Urinary bladder (tissue), 4 donors: Measurements from ENCODE around the gene NCR1. TPM values are rescaled to one million over a fixed set of nuclear protein-coding genes. Genes with fewer than 3 reads are reported as not detected.
"Not testable (repeated sequence)": the region's sequence is repeated elsewhere in the genome, so short reads cannot be mapped to it uniquely, and the experiment has no call there.

Experiments used
- DNase-seq: peaks from one replicate; pipeline ENCODE4 v3.0.0-alpha.2; 2015; ENCODE audit errors: extremely low spot score
- H3K27ac ChIP-seq: one replicate; pipeline ENCODE4 v1.5.1; 2013; ENCODE audit warnings: low read depth, mild to moderate bottlenecking, moderate library complexity
- H3K36me3 ChIP-seq: one replicate; pipeline ENCODE4 v1.6.1; 2013; ENCODE audit warnings: mild to moderate bottlenecking, moderate library complexity; ENCODE audit not compliant: insufficient read depth
- H3K4me1 ChIP-seq: one replicate; pipeline ENCODE4 v1.6.1; 2013; ENCODE audit warnings: mild to moderate bottlenecking, moderate library complexity; ENCODE audit not compliant: insufficient read depth
- H3K4me3 ChIP-seq: one replicate; pipeline ENCODE4 v1.5.1; 2013; ENCODE audit warnings: low read depth, low read length
- WGBS: extraction: QIAGEN DNeasy Blood & Tissue Kit; methylation state at CpG from one replicate; pipeline ENCODE4 v1.1.7; 2013; 5-methylcytosine and 5-hydroxymethylcytosine counted together
- polyA plus RNA-seq: library from polyadenylated mRNA; stranded (reverse); fragments of 200-250 nt; gene quantifications from one replicate; pipeline ENCODE4 v1.2.3, GENCODE V29; 2013
- total RNA-seq: library from RNA; depleted of rRNA; stranded (reverse); fragments of >200 nt; gene quantifications from one replicate; pipeline ENCODE4 v1.2.3, GENCODE V29; 2014
- donor health status: healthy with polysubstance abuse.
- donor health status: healthy.

The NCR1 gene
- total and polyA plus RNA-seq, 2 donors: 0.13 to 0.32 TPM

- H3K36me3 ChIP-seq: no peaks in the 10 kb centered on the region
- H3K4me3 ChIP-seq: no peak overlapping the region
- no peaks in the 10 kb centered on the region for H3K4me1 ChIP-seq
- no peak overlapping the region for H3K27ac ChIP-seq
- no peak for DNase-seq
- WGBS: 63% methylated on average over 7 of the region's 7 CpGs
These were observed 15.1 kb downstream of the NCR1 start for GRCh38 chr19:54921082-54921481.

GRCh38 chr19:54923276-54923675, 17.3 kb downstream of the NCR1 start:
- H3K4me3 ChIP-seq: no peak overlapping the region
- no peak for DNase-seq
- H3K4me1 ChIP-seq: no peaks in the 10 kb centered on the region
- H3K27ac ChIP-seq: no peak overlapping the region
- 51% methylated on average over 9 of the region's 9 CpGs for WGBS
- no peaks in the 10 kb centered on the region for H3K36me3 ChIP-seq

GRCh38 chr19:54928299-54928698, 22.4 kb downstream of the NCR1 start:
- DNase-seq: no peak
- H3K4me1 ChIP-seq: no peaks in the 10 kb centered on the region
- H3K27ac ChIP-seq: no peak overlapping the region
- H3K4me3 ChIP-seq: no peak overlapping the region
- H3K36me3 ChIP-seq: no peaks in the 10 kb centered on the region
- WGBS: 96% methylated on average over 2 of the region's 2 CpGs

GRCh38 chr19:54937926-54938325, 32.0 kb downstream of the NCR1 start:
- Histone ChIP-seq H3K27ac (no peak overlapping the region), H3K36me3 (no peaks in the 10 kb centered on the region), H3K4me1 (no peaks in the 10 kb centered on the region), H3K4me3 (no peak overlapping the region)
- WGBS: 77% methylated on average over 9 of the region's 9 CpGs
- no peak for DNase-seq

- Histone ChIP-seq H3K4me3 (no peak overlapping the region), H3K36me3 (no peaks in the 10 kb centered on the region), H3K4me1 (no peaks in the 10 kb centered on the region), H3K27ac (no peak overlapping the region)
- WGBS: 75% methylated on average over 11 of the region's 11 CpGs
- DNase-seq: no peak
These were observed 33.0 kb downstream of the NCR1 start for GRCh38 chr19:54938906-54939305.

GRCh38 chr19:54939538-54939937, 33.6 kb downstream of the NCR1 start:
- not testable (repeated sequence) for H3K27ac ChIP-seq, H3K4me3 ChIP-seq, H3K36me3 ChIP-seq, DNase-seq, H3K4me1 ChIP-seq
- 74% methylated on average over 23 of the region's 28 CpGs for WGBS

- not testable (repeated sequence) for H3K4me1 ChIP-seq, DNase-seq, H3K4me3 ChIP-seq, H3K27ac ChIP-seq, H3K36me3 ChIP-seq
- 27% methylated on average over 11 of the region's 11 CpGs for WGBS
These were observed 37.9 kb downstream of the NCR1 start for GRCh38 chr19:54943772-54944361.

GRCh38 chr19:54947381-54947780, 41.4 kb downstream of the NCR1 start, which contains the start of gene NLRP7:
Gene NLRP7, minus strand, starts transcription at chr19:54947530.
- 79% methylated on average over 8 of the region's 8 CpGs for WGBS
- no peaks in the 10 kb centered on the region for H3K36me3 ChIP-seq

GRCh38 chr19:54949412-54949811, 43.5 kb downstream of the NCR1 start:
- no peak overlapping the region for H3K4me3 ChIP-seq
- H3K36me3 ChIP-seq: no peaks in the 10 kb centered on the region
- WGBS: 69% methylated on average over 2 of the region's 2 CpGs
- H3K27ac ChIP-seq: no peak overlapping the region
- no peak for DNase-seq
- H3K4me1 ChIP-seq: no peaks in the 10 kb centered on the region

More at GRCh38 chr19:54947381-54947780, 41.4 kb downstream of the NCR1 start, which contains the start of gene NLRP7:
- no peaks in the 10 kb centered on the region for H3K4me1 ChIP-seq
- H3K27ac ChIP-seq: no peak within 1 kb of the TSS
- DNase-seq: no peak
- H3K4me3 ChIP-seq: no peak within 1 kb of the TSS

GRCh38 chr19:54950580-54950979, 44.6 kb downstream of the NCR1 start:
- WGBS: 45% methylated on average over 10 of the region's 10 CpGs
- not testable (repeated sequence) for DNase-seq, H3K4me3 ChIP-seq

GRCh38 chr19:54952591-54953344, 46.8 kb downstream of the NCR1 start:
- no peak overlapping the region for H3K27ac ChIP-seq
- 83% methylated on average over 23 of the region's 23 CpGs for WGBS
- no peak overlapping the region for H3K4me3 ChIP-seq
- H3K4me1 ChIP-seq: no peaks in the 10 kb centered on the region
- no peak for DNase-seq
- H3K36me3 ChIP-seq: no peaks in the 10 kb centered on the region

More at GRCh38 chr19:54950580-54950979, 44.6 kb downstream of the NCR1 start:
- H3K27ac ChIP-seq, H3K4me1 ChIP-seq, H3K36me3 ChIP-seq: not testable (repeated sequence)

GRCh38 chr19:54953345-54953713, 47.4 kb downstream of the NCR1 start:
- H3K4me3 ChIP-seq, DNase-seq, H3K4me1 ChIP-seq, H3K36me3 ChIP-seq, H3K27ac ChIP-seq: not testable (repeated sequence)
- 69% methylated on average over 10 of the region's 10 CpGs for WGBS

GRCh38 chr19:54955376-54955775, 49.4 kb downstream of the NCR1 start:
- no peak for DNase-seq
- Histone ChIP-seq H3K4me1 (no peaks in the 10 kb centered on the region), H3K27ac (no peak overlapping the region), H3K36me3 (no peaks in the 10 kb centered on the region), H3K4me3 (no peak overlapping the region)
- 89% methylated on average over 11 of the region's 11 CpGs for WGBS

- Histone ChIP-seq H3K36me3 (no peaks in the 10 kb centered on the region), H3K4me1 (no peaks in the 10 kb centered on the region), H3K27ac (no peak overlapping the region), H3K4me3 (no peak overlapping the region)
- DNase-seq: no peak
- 66% methylated on average over 8 of the region's 8 CpGs for WGBS
These were observed 53.9 kb downstream of the NCR1 start for GRCh38 chr19:54959840-54960239.
